H1 (cell line): ENCODE results near the gene ETV7. TPM values are rescaled to one million over a fixed set of nuclear protein-coding genes. Genes with fewer than 3 reads are reported as not detected.

ENCODE experiments used
- CTCF ChIA-PET: fragments of 300-600 bp; sonication (Branson Sonifier 250); formaldehyde crosslinking; loops from one replicate; lab custom pipeline; 2021; ENCODE audit not compliant: partially characterized antibody; lab: Charles Lee
- POLR2A ChIA-PET: fragments of 300-600 bp; sonication (Branson Sonifier 250); formaldehyde crosslinking; loops from one replicate; lab custom pipeline; 2021; ENCODE audit warnings: inconsistent platforms; ENCODE audit not compliant: partially characterized antibody; lab: Charles Lee
- DNase-seq, 2 experiments: peaks; one replicate each; pipeline versions ENCODE4 v3.0.0 to v3.0.0-alpha.2; 2010 to 2022; ENCODE audit warnings: low spot score in 2 of 2, low read depth in 1 of 2, mixed read lengths in 1 of 2
- FAIRE-seq: peaks from 2 replicates; lab custom pipeline; 2011; peaks lifted over from hg19 to GRCh38; lab: Jason Lieb, UNC
- H2AFZ ChIP-seq: 2 replicates; pipeline ENCODE4 v1.8.1; 2012; ENCODE audit warnings: low read length, inconsistent platforms
- H2AK5ac ChIP-seq: 2 replicates; pipeline ENCODE4 v1.6.1; 2013; ENCODE audit warnings: low read depth, low read length
- H2BK120ac ChIP-seq: replicated peaks from 2 replicates; pipeline ENCODE3; 2013; ENCODE audit warnings: low read depth, low read length, inconsistent platforms
- H2BK12ac ChIP-seq: 2 replicates; pipeline ENCODE4 v1.6.1; 2013; ENCODE audit warnings: low read depth, low read length
- H2BK15ac ChIP-seq: 2 replicates; pipeline ENCODE4 v1.6.1; 2013; ENCODE audit warnings: low read length
- H2BK20ac ChIP-seq: 2 replicates; pipeline ENCODE4 v1.6.1; 2013; ENCODE audit warnings: low read length
- H2BK5ac ChIP-seq: 2 replicates; pipeline ENCODE4 v1.6.1; 2013; ENCODE audit warnings: low read depth, low read length
- H3K14ac ChIP-seq: 2 replicates; pipeline ENCODE4 v1.6.1; 2013; ENCODE audit warnings: inconsistent platforms; ENCODE audit not compliant: insufficient read length
- H3K18ac ChIP-seq: 2 replicates; pipeline ENCODE4 v1.6.1; 2013; ENCODE audit warnings: low read length; ENCODE audit errors: extremely low read depth
- H3K23ac ChIP-seq: 2 replicates; pipeline ENCODE4 v1.6.1; 2013; ENCODE audit warnings: inconsistent platforms; ENCODE audit not compliant: insufficient read length
- H3K23me2 ChIP-seq: 2 replicates; pipeline ENCODE4 v1.6.1; 2013; ENCODE audit warnings: low read depth, low read length
- H3K27ac ChIP-seq: 2 replicates; pipeline ENCODE4 v1.6.1; 2011; ENCODE audit warnings: low read depth, low read length, inconsistent platforms
- H3K27me3 ChIP-seq, 4 experiments: replicated peaks in 1 of 4; 1 replicate in 1 of 4; 2 replicates in 3 of 4; pipeline versions ENCODE4 v1.6.1 to v1.8.1; 2011 to 2013; ENCODE audit warnings: low read length in 3 of 4, mild to moderate bottlenecking in 3 of 4, inconsistent platforms in 2 of 4, mixed read lengths in 2 of 4, moderate library complexity in 1 of 4; ENCODE audit not compliant: control insufficient read depth in 3 of 4, insufficient read depth in 3 of 4; ENCODE audit errors: extremely low read depth in 1 of 4
- H3K36me3 ChIP-seq, 4 experiments: 2 replicates each; pipeline versions ENCODE4 v1.6.1 to v1.8.1; 2011 to 2013; ENCODE audit warnings: mild to moderate bottlenecking in 4 of 4, low read length in 3 of 4, moderate library complexity in 2 of 4, control low read depth in 1 of 4, inconsistent platforms in 1 of 4; ENCODE audit not compliant: insufficient read depth in 4 of 4, control insufficient read depth in 2 of 4
- H3K4ac ChIP-seq: replicated peaks from 2 replicates; pipeline ENCODE3; 2013; ENCODE audit warnings: low read length, low read depth, mixed read lengths, inconsistent platforms; ENCODE audit not compliant: insufficient read length
- H3K4me1 ChIP-seq, 4 experiments: replicated peaks in 1 of 4; 1 replicate in 1 of 4; 2 replicates in 3 of 4; pipeline versions ENCODE4 v1.6.1 to v1.8.1; 2011 to 2013; ENCODE audit warnings: low read length in 3 of 4, inconsistent platforms in 2 of 4, mixed read lengths in 1 of 4; ENCODE audit not compliant: insufficient read depth in 4 of 4, control insufficient read depth in 3 of 4
- H3K4me2 ChIP-seq, 2 experiments: 2 replicates each; pipeline versions ENCODE4 v1.6.1 to v1.8.1; 2011 to 2013; ENCODE audit warnings: low read depth in 2 of 2, low read length in 2 of 2, control low read depth in 1 of 2, inconsistent platforms in 1 of 2, mild to moderate bottlenecking in 1 of 2; ENCODE audit not compliant: insufficient read depth in 1 of 2
- H3K4me3 ChIP-seq, 4 experiments: fragments of 200-600, 300-600 bp in 1 of 4; sonication (generic), shearing (Covaris generic), sonication (Bioruptor Twin) in 1 of 4; 2 replicates each; pipeline versions ENCODE4 v1.5.1 to v1.8.1; 2011 to 2016; ENCODE audit warnings: low read length in 4 of 4, low read depth in 3 of 4, control low read depth in 2 of 4, inconsistent platforms in 2 of 4, mild to moderate bottlenecking in 2 of 4, mixed read lengths in 1 of 4, moderate library complexity in 1 of 4; ENCODE audit not compliant: insufficient read depth in 2 of 4; ENCODE audit errors: extremely low read depth in 1 of 4
- H3K56ac ChIP-seq: replicated peaks from 2 replicates; pipeline ENCODE3; 2013; ENCODE audit warnings: low read depth, mild to moderate bottlenecking, mixed read lengths, low read length, inconsistent platforms; ENCODE audit not compliant: insufficient read length
- H3K79me1 ChIP-seq: 2 replicates; pipeline ENCODE4 v1.6.1; 2013; ENCODE audit warnings: low read depth, low read length, control low read depth
- H3K79me2 ChIP-seq, 2 experiments: 2 replicates each; pipeline versions ENCODE4 v1.6.1 to v1.8.1; 2012 to 2013; ENCODE audit warnings: low read length in 2 of 2, mild to moderate bottlenecking in 2 of 2, inconsistent platforms in 1 of 2; ENCODE audit not compliant: insufficient read depth in 2 of 2, control insufficient read depth in 1 of 2
- H3K9ac ChIP-seq, 4 experiments: replicated peaks in 1 of 4; 1 replicate in 1 of 4; 2 replicates in 3 of 4; pipeline versions ENCODE4 v1.6.1 to v1.8.1; 2011 to 2013; ENCODE audit warnings: low read depth in 3 of 4, low read length in 3 of 4, control low read depth in 2 of 4, mild to moderate bottlenecking in 2 of 4, moderate library complexity in 2 of 4, inconsistent platforms in 1 of 4; ENCODE audit errors: extremely low read depth in 1 of 4
- H3K9me3 ChIP-seq, 2 experiments: 2 replicates each; pipeline versions ENCODE4 v1.6.1 to v1.8.1; 2012 to 2013; ENCODE audit warnings: mild to moderate bottlenecking in 2 of 2, moderate library complexity in 2 of 2, control low read depth in 1 of 2, inconsistent platforms in 1 of 2, low read depth in 1 of 2, low read length in 1 of 2, mixed read lengths in 1 of 2; ENCODE audit not compliant: insufficient read depth in 2 of 2
- H4K20me1 ChIP-seq, 2 experiments: replicated peaks in 1 of 2; 2 replicates each; pipeline versions ENCODE3 to v1.8.1; 2011 to 2013; ENCODE audit warnings: inconsistent platforms in 2 of 2, low read length in 2 of 2, mild to moderate bottlenecking in 1 of 2; ENCODE audit not compliant: insufficient read depth in 2 of 2, control insufficient read depth in 1 of 2
- H4K5ac ChIP-seq: 2 replicates; pipeline ENCODE4 v1.6.1; 2013; ENCODE audit warnings: low read length, low read depth, mixed read lengths, inconsistent platforms; ENCODE audit not compliant: insufficient read length
- H4K8ac ChIP-seq: 2 replicates; pipeline ENCODE4 v1.8.0; 2013; ENCODE audit warnings: mild to moderate bottlenecking, moderate library complexity, low read length, inconsistent platforms; ENCODE audit not compliant: insufficient read depth; ENCODE audit errors: extremely low read depth
- H4K91ac ChIP-seq: replicated peaks from 2 replicates; pipeline ENCODE3; 2013; ENCODE audit warnings: low read length, mixed read lengths, inconsistent platforms; ENCODE audit not compliant: insufficient read length
- BACH1 ChIP-seq: IDR thresholded peaks from 2 replicates; pipeline ENCODE4 v1.6.1; 2012; ENCODE audit warnings: low read length, improper control_type of control experiment
- CBX5 ChIP-seq: fragments of 300-800, 300-1000 bp; sonication (generic); IDR thresholded peaks from 2 replicates; pipeline ENCODE4 v1.7.1; 2016; ENCODE audit warnings: antibody characterized with exemption, low read length, low read depth
- MAFK ChIP-seq: IDR thresholded peaks from 2 replicates; pipeline ENCODE4 v1.6.1; 2012; ENCODE audit warnings: low read depth, mild to moderate bottlenecking, improper control_type of control experiment, low read length
- RNF2 ChIP-seq: fragments of 200-900, 300-1000 bp; sonication (generic); IDR thresholded peaks from 2 replicates; pipeline ENCODE4 v1.7.1; 2016; ENCODE audit warnings: borderline replicate concordance, low read depth, mild to moderate bottlenecking, antibody characterized with exemption, low read length; ENCODE audit not compliant: poor library complexity, severe bottlenecking; ENCODE audit errors: missing control alignments
- RXRA ChIP-seq: IDR thresholded peaks from 2 replicates; pipeline ENCODE4 v1.6.1; 2011; ENCODE audit warnings: low read depth, mild to moderate bottlenecking, low read length, moderate library complexity; ENCODE audit not compliant: insufficient read depth
- SP4 ChIP-seq: IDR thresholded peaks from 2 replicates; pipeline ENCODE4 v1.6.1; 2012; ENCODE audit warnings: low read length, inconsistent platforms
- TAF7 ChIP-seq: optimal IDR thresholded peaks from 2 replicates; pipeline ENCODE3; 2011; ENCODE audit warnings: low read depth, mild to moderate bottlenecking, inconsistent platforms, low read length, moderate library complexity, borderline replicate concordance
- TBP ChIP-seq: IDR thresholded peaks from 2 replicates; pipeline ENCODE4 v1.6.1; 2011; ENCODE audit warnings: low read depth, low read length, improper control_type of control experiment
- TCF12 ChIP-seq: IDR thresholded peaks from 2 replicates; pipeline ENCODE4 v1.6.1; 2011; ENCODE audit warnings: low read depth, mild to moderate bottlenecking, low read length
- polyA plus RNA-seq, 7 experiments: library from polyadenylated mRNA; depleted of rRNA in 3 of 7; stranded (reverse) in 5 of 7; unstranded in 2 of 7; fragments of >200 nt in 5 of 7; fragments of 200-250 nt in 2 of 7; gene quantifications; 1 replicate in 5 of 7; 2 replicates in 1 of 7; 4 replicates in 1 of 7; pipeline versions ENCODE4 v1.2.1 to v1.2.3, GENCODE V29; 2011 to 2013; ENCODE audit warnings: missing spikeins in 2 of 7, mixed read lengths in 2 of 7
- total RNA-seq: library from RNA; stranded (reverse); fragmentation: NEBNext Ultra II Directional; extraction: Animal tissue kit (Norgen Biotek cat#: 25700); gene quantifications from 2 replicates; pipeline ENCODE4 v1.2.1, GENCODE V29; 2021
- TF ChIP-seq, protein P1 (sequence below): IDR thresholded peaks from 2 replicates; pipeline ENCODE4 v1.6.1; 2012; ENCODE audit warnings: low read length, inconsistent platforms

The ETV7 gene
- total and polyA plus RNA-seq, 2 of the 8 experiments (the other 6 are each of a cell fraction or from before 2014, with no cell fraction given), result 0.54 to 2.4 TPM

DNA sequence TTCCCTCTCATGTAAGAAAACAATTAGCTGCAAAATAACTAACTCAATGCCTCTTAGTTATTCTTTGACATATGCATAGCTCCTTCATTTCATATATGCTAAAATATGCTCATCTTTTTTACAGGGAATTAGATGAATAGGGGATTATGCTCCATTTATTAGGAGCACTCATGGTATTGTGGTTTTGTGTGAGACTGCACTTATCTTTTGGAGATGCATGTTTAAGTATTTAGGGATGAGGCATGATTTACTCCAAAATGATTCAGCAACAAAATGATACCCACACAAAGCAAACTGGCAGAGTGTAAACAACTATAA lies 59.6 kb downstream of the ETV7 start:
- H3K4me2 ChIP-seq, result 0 out of 4 replicates have a peak overlapping the region, but pooled peaks of 1 of the 2 experiments have one; percentile 39
- no peak overlapping the region for H2AK5ac ChIP-seq
- no peaks in the 10 kb centered on the region for H3K23me2 ChIP-seq
- no peak overlapping the region for H3K14ac ChIP-seq
- no peak overlapping the region for H2BK20ac ChIP-seq
- H4K20me1 ChIP-seq, result peaks cover 0 to 2% of the 10 kb centered on the region in 2 experiments
- H3K9me3 ChIP-seq, result no peaks in the 10 kb centered on the region
- H3K79me1 ChIP-seq, result no peaks in the 10 kb centered on the region
- no peak overlapping the region for H3K4ac ChIP-seq
- H3K4me3 ChIP-seq, result no peak overlapping the region
- no peak overlapping the region for H3K23ac ChIP-seq
- no peak overlapping the region for H3K27ac ChIP-seq
- no peak overlapping the region for H3K56ac ChIP-seq
- H3K9ac ChIP-seq, result no peak overlapping the region
- no peaks in the 10 kb centered on the region; a peak in 1 of 7 replicates for H3K27me3 ChIP-seq
- no peaks in the 10 kb centered on the region for H3K79me2 ChIP-seq
- CTCF ChIA-PET, result interaction anchor here (0.6 to 4.2 kb wide), 5 partner anchors 12 to 984 kb away, joined by 4 to 19 read pairs (median 8); no protein-coding TSS in a partner anchor
- DNase-seq (no peak), FAIRE-seq (no peak)
- H2BK5ac ChIP-seq, result no peak overlapping the region
- H2AFZ ChIP-seq, result no peak overlapping the region
- H4K8ac ChIP-seq, result no peak overlapping the region
- H2BK15ac ChIP-seq, result no peak overlapping the region
- no peak overlapping the region for H3K18ac ChIP-seq
- POLR2A ChIA-PET, result no interaction called here
- no peak overlapping the region for H4K91ac ChIP-seq
- no peak overlapping the region for H4K5ac ChIP-seq
- peaks cover 0 to 16% (median 5%) of the 10 kb centered on the region in 4 experiments; a peak in 5 of 7 replicates for H3K4me1 ChIP-seq
- H3K36me3 ChIP-seq, result no peaks in the 10 kb centered on the region
- no peak overlapping the region for H2BK120ac ChIP-seq
- no peak overlapping the region for H2BK12ac ChIP-seq
- TF ChIP-seq, protein P1, sequence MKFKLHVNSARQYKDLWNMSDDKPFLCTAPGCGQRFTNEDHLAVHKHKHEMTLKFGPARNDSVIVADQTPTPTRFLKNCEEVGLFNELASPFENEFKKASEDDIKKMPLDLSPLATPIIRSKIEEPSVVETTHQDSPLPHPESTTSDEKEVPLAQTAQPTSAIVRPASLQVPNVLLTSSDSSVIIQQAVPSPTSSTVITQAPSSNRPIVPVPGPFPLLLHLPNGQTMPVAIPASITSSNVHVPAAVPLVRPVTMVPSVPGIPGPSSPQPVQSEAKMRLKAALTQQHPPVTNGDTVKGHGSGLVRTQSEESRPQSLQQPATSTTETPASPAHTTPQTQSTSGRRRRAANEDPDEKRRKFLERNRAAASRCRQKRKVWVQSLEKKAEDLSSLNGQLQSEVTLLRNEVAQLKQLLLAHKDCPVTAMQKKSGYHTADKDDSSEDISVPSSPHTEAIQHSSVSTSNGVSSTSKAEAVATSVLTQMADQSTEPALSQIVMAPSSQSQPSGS, result no peak
- no peak for TF ChIP-seq TBP
- no peak for TF ChIP-seq TCF12
- no peak for TF ChIP-seq TAF7
- no peak for TF ChIP-seq BACH1
- TF ChIP-seq SP4, result no peak
- TF ChIP-seq RXRA, result no peak
- no peak for TF ChIP-seq CBX5
- no peak for TF ChIP-seq RNF2
- no peak for TF ChIP-seq MAFK
